ENCODE measurements around the gene NAA40.

The NAA40 gene

DNA sequence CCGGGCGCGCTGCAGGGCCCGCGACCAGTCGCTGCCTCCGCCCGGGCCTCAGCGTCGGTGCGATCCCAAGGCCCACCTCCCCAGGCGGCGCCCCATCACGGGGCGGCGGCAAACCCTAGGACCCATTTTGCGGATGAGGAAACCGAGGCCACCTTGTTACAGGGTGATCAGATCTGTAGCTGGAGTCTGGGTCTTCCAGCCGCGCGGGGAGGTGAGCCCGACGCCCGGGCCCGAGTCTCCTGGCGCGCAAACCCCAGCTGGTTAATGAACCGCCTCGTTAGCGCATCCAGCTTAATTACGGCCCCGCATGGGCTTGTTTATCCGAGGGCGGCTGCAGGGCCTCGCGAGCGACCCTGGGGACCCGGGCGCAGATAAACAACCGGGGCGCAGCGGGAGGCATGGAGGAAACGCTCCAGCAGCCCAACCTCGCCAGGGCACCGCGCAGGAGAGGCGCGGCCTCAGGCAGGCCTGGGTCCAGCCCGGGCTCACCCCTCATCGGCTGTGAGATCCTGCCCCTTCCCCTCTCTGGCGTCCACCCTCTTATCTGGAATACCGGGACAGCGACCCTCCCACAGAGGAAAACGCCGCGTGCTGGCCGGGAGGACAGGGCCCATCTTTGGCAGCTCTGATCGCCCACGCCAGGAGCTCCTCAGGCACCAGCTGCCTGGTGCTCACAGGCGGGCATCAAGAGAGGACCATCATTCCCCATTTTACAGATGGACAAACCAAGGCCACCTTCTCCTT lies 62.1 kb downstream of the NAA40 start:
- Histone ChIP-seq H3K4me3 (replicated peaks; ENCODE audit: insufficient read depth, low read length) (no peak overlapping the region), H3K27me3 (ENCODE audit: insufficient read depth, poor library complexity, severe bottlenecking) (no peaks in the 10 kb centered on the region), H3K27ac (replicated peaks) (no peak overlapping the region)
- TF ChIP-seq GABPA (IDR thresholded peaks at IDR 0.05; ENCODE audit: low read depth) (no peak), POLR2AphosphoS5 (IDR thresholded peaks at IDR 0.05; ENCODE audit: low read depth) (no peak)
- DNase-seq (ENCODE audit: low read depth in 1 of 2, low spot score in 1 of 2) = no peak

DNA sequence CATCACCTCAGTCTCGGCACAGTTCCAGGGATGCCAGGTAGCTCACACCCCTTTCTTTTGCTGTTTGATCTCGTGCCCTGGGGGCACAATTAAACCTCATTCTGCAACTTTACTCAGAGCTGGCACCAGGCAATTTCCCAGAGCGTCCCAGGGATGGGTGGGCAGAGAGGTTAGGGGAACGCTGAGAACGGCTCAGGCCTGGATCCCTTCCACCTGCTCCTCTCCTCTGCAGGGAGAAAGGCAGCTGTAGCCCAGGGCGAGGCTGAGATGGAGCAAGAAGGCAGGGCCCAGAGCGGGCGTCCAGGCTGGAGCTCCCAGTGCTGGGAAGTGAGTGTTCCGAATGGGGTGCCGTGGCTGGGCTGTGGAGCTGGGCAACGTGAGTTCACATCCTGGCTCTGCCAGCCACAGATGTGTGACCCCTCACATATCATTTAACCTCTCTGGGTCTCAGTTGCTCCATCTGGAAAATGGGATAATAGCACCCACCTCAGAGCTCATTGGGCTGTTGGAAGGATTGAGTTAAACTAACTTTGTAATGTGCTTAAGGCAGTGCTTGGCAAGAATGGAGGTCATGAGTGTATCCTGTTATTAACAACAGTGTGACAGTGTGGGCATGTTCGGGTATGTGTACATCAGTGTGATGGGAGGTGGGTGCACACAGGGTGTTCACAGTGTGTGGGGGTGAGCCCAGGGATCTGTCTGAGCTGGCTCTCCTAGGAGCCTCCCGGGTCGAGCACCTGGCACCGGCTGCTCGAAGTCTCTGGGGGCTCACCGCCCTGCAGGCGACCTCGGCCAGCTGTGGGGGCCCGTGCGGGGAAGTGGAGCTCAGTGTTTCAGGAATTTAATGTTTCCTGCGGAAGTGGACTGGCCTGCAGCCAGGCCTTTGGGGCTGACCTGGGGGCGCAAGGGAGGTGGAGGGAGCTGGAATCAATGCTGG lies 63.0 kb downstream of the NAA40 start:
- Histone ChIP-seq H3K27ac (replicated peaks) (no peak overlapping the region), H3K27me3 (ENCODE audit: insufficient read depth, poor library complexity, severe bottlenecking) (no peaks in the 10 kb centered on the region)

DNA sequence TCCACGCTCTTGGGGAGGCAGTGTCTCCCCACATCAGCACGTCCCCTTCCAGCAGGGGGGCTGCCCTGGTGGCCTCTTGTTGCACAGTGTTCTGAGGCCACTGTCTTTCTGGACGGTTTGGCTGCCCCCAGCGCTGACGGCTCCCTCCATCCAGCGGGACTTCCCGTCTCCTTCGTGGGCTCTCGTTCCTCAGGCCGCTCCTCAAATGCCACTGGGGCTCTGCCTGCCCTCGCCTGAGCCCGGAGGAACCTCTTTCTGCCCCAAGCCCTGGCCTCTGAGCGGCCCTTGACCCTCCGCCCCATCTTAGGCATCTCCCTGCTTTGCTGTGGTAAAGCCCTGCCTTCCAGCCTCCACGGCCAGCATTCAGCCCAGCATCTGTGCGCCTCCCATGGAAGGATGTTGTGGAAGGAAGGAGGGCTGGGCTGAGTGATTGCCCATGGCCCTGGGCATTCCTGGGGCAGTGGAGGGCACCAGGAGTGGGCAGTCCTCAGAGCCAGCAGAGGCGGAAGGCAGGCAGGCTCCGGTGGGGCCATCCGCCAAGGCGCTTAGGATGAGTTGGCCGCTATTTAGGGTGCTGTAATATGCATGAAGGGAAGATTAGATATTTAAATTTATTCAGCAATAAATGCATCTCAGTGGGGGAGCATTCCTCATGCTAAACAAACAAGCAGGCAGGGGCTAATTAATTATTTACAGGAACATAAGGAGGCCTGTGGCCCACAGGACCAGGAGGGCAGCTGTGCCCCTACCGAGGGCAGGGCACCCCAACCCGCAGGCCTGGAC lies 65.2 kb downstream of the NAA40 start:
- TF ChIP-seq SPI1 (IDR thresholded peaks at IDR 0.05; ENCODE audit: borderline replicate concordance, low read depth) (no peak), GABPA (IDR thresholded peaks at IDR 0.05; ENCODE audit: low read depth) (no peak)
- TF ChIP-seq, protein P1, sequence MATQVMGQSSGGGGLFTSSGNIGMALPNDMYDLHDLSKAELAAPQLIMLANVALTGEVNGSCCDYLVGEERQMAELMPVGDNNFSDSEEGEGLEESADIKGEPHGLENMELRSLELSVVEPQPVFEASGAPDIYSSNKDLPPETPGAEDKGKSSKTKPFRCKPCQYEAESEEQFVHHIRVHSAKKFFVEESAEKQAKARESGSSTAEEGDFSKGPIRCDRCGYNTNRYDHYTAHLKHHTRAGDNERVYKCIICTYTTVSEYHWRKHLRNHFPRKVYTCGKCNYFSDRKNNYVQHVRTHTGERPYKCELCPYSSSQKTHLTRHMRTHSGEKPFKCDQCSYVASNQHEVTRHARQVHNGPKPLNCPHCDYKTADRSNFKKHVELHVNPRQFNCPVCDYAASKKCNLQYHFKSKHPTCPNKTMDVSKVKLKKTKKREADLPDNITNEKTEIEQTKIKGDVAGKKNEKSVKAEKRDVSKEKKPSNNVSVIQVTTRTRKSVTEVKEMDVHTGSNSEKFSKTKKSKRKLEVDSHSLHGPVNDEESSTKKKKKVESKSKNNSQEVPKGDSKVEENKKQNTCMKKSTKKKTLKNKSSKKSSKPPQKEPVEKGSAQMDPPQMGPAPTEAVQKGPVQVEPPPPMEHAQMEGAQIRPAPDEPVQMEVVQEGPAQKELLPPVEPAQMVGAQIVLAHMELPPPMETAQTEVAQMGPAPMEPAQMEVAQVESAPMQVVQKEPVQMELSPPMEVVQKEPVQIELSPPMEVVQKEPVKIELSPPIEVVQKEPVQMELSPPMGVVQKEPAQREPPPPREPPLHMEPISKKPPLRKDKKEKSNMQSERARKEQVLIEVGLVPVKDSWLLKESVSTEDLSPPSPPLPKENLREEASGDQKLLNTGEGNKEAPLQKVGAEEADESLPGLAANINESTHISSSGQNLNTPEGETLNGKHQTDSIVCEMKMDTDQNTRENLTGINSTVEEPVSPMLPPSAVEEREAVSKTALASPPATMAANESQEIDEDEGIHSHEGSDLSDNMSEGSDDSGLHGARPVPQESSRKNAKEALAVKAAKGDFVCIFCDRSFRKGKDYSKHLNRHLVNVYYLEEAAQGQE (IDR thresholded peaks at IDR 0.05; ENCODE audit: insufficient replicate concordance, low read depth) = no peak
- no peak overlapping the region for H3K4me3 ChIP-seq (replicated peaks; ENCODE audit: insufficient read depth, low read length)
- no peaks in the 10 kb centered on the region for H3K27me3 ChIP-seq (ENCODE audit: insufficient read depth, poor library complexity, severe bottlenecking)
- DNase-seq (ENCODE audit: low read depth in 1 of 2, low spot score in 1 of 2) = no peak
- H3K27ac ChIP-seq (replicated peaks) = no peak overlapping the region

More for the DNA sequence above, 63.0 kb downstream of the NAA40 start:
- no peak overlapping the region for H3K4me3 ChIP-seq (replicated peaks; ENCODE audit: insufficient read depth, low read length)
- TF ChIP-seq SPI1 (IDR thresholded peaks at IDR 0.05; ENCODE audit: borderline replicate concordance, low read depth) (no peak), POLR2AphosphoS5 (IDR thresholded peaks at IDR 0.05; ENCODE audit: low read depth) (no peak; the same call in 1 of the 2 replicates), GABPA (IDR thresholded peaks at IDR 0.05; ENCODE audit: low read depth) (no peak)
- no peak for DNase-seq (ENCODE audit: low read depth in 1 of 2, low spot score in 1 of 2)

DNA sequence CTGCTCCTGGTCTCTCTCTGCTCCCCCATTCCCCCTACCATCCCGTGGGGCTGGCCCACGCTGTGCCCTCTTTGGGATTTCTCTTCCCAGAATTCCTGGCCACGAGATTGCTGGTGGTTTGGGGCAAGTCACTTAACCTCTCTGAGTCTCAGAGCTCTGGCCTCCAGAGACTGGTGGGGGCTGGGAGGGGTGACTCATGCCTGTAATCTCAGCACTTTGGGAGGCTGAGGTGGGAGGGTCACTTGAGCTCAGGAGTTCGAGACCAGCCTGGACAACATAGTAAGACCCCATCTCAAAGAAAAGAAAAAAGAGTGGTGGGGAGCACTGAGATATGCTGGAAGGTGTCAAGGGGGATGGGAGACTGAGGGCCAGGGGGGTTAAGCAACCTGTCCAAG lies 65.8 kb downstream of the NAA40 start:
- no peak overlapping the region for H3K27ac ChIP-seq (replicated peaks)
- DNase-seq (ENCODE audit: low read depth in 1 of 2, low spot score in 1 of 2) = no peak
- H3K27me3 ChIP-seq (ENCODE audit: insufficient read depth, poor library complexity, severe bottlenecking) = no peaks in the 10 kb centered on the region
- TF ChIP-seq, protein P1 (IDR thresholded peaks at IDR 0.05; ENCODE audit: insufficient replicate concordance, low read depth) = no peak
- TF ChIP-seq, protein P2, sequence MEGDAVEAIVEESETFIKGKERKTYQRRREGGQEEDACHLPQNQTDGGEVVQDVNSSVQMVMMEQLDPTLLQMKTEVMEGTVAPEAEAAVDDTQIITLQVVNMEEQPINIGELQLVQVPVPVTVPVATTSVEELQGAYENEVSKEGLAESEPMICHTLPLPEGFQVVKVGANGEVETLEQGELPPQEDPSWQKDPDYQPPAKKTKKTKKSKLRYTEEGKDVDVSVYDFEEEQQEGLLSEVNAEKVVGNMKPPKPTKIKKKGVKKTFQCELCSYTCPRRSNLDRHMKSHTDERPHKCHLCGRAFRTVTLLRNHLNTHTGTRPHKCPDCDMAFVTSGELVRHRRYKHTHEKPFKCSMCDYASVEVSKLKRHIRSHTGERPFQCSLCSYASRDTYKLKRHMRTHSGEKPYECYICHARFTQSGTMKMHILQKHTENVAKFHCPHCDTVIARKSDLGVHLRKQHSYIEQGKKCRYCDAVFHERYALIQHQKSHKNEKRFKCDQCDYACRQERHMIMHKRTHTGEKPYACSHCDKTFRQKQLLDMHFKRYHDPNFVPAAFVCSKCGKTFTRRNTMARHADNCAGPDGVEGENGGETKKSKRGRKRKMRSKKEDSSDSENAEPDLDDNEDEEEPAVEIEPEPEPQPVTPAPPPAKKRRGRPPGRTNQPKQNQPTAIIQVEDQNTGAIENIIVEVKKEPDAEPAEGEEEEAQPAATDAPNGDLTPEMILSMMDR (IDR thresholded peaks at IDR 0.05; ENCODE audit: insufficient read depth, low read length) = no peak
- H3K4me3 ChIP-seq (replicated peaks; ENCODE audit: insufficient read depth, low read length) = no peak overlapping the region

DNA sequence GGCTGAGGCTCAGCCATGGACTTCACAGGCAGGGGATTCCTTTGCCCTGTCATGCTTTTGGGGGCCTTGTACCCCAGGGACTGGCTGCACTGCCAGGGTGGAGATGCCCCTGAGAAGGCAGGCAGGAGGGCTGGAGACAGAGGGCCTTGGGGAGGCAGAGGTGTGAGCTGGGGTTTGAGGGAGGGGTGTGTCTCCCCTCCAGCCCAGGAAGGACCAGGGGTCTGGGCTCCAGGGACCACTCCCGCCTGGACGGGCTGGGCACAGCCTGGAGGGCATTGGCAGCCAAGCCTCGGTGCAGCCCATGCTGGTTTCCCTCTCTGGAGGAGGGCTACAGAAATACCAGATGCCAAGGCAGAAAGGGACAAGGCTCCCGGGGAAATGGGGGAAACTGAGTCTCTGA lies 66.9 kb downstream of the NAA40 start:
- DNase-seq (ENCODE audit: low read depth in 1 of 2, low spot score in 1 of 2) = no peak
- no peak overlapping the region for H3K4me3 ChIP-seq (replicated peaks; ENCODE audit: insufficient read depth, low read length)
- H3K27ac ChIP-seq (replicated peaks) = no peak overlapping the region
- no peaks in the 10 kb centered on the region for H3K27me3 ChIP-seq (ENCODE audit: insufficient read depth, poor library complexity, severe bottlenecking)
- no peak for TF ChIP-seq POLR2AphosphoS5 (IDR thresholded peaks at IDR 0.05; ENCODE audit: low read depth)
- no peak for TF ChIP-seq GABPA (IDR thresholded peaks at IDR 0.05; ENCODE audit: low read depth)
- TF ChIP-seq, protein P1 (IDR thresholded peaks at IDR 0.05; ENCODE audit: insufficient replicate concordance, low read depth) = no peak
- TF ChIP-seq, protein P2 (IDR thresholded peaks at IDR 0.05; ENCODE audit: insufficient read depth, low read length) = no peak
- no peak for TF ChIP-seq SPI1 (IDR thresholded peaks at IDR 0.05; ENCODE audit: borderline replicate concordance, low read depth)

Measured in HL-60 (cell line).